Measurements from ENCODE around the gene CXCL11.

DNA sequence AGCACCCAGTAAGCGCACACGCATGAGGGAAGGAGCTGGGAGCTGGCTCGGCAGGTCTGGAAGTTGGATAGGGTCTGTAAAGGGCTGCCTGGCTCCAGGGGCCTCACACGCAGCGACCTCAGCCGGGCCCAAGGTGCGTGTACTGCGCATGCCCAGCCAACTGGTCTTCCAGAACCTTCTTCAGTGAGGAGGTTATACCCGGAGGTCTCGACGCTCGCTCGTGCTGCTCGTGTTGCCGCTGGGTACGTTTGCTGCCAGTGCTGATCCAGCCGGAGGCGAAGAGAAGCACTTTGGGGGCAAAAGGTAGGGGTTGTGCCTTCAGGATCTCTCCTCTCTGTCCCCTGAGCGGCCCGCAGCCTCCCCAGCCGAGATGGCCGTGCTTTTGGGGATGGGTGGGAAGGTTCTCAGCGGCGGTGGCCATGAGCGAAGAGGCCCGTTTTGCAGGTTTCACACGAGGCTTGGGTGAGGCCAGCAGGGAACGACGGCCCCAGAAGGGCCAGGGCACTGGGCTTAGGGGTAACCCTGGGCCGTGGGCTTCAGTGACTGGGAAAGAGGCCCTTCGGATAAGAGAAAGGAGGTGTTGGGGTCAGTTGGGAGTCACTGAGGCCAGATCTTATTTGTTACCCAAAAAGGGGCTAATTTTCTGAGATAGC is 24.7 kb downstream of the CXCL11 start:
- TF ChIP-seq CTCF (optimal IDR thresholded peaks at IDR 0.05 in 1 of 3, IDR thresholded peaks at IDR 0.05 in 1 of 3, conservative IDR thresholded peaks at IDR 0.05 in 1 of 3; ENCODE audit: extremely low read depth in 1 of 3, insufficient read depth in 2 of 3, low read length in 3 of 3) (no peak), EZH2 (IDR thresholded peaks at IDR 0.05; ENCODE audit: low read length) (no peak)

All from keratinocyte (primary cell).